Measurements from ENCODE around the gene OR2W1.

Gene OR2W1, protein sequence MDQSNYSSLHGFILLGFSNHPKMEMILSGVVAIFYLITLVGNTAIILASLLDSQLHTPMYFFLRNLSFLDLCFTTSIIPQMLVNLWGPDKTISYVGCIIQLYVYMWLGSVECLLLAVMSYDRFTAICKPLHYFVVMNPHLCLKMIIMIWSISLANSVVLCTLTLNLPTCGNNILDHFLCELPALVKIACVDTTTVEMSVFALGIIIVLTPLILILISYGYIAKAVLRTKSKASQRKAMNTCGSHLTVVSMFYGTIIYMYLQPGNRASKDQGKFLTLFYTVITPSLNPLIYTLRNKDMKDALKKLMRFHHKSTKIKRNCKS

DNA sequence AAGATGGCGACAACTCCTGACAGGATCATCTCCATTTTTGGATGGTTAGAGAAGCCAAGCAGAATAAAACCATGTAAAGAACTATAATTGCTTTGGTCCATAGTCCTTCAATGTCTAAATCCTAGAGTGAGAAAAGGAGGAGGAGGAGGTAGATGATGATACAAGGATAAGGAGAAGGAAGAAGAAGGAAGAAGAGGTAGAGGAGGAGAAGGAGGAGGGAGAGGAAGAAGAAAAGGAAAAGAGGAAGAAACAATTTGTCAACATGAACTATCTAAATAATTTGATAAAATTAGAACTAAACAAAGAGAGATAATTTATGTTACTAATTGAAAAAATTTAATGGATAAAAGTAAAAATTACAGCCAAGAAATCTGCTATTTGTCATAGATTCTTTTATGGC is at the start of gene OR2W1:
Gene OR2W1, minus strand, starts transcription at position 101 of the 400 bp plus-strand sequence. Its CDS starts 0 bp downstream, at position 101.
- TF ChIP-seq, protein P1, sequence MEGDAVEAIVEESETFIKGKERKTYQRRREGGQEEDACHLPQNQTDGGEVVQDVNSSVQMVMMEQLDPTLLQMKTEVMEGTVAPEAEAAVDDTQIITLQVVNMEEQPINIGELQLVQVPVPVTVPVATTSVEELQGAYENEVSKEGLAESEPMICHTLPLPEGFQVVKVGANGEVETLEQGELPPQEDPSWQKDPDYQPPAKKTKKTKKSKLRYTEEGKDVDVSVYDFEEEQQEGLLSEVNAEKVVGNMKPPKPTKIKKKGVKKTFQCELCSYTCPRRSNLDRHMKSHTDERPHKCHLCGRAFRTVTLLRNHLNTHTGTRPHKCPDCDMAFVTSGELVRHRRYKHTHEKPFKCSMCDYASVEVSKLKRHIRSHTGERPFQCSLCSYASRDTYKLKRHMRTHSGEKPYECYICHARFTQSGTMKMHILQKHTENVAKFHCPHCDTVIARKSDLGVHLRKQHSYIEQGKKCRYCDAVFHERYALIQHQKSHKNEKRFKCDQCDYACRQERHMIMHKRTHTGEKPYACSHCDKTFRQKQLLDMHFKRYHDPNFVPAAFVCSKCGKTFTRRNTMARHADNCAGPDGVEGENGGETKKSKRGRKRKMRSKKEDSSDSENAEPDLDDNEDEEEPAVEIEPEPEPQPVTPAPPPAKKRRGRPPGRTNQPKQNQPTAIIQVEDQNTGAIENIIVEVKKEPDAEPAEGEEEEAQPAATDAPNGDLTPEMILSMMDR (conservative IDR thresholded peaks at IDR 0.05; ENCODE audit: low read depth) = no peak
- no peak for DNase-seq (ENCODE audit: low spot score)
- ChIA-PET POLR2A (ENCODE audit: low non-redundant PET) (no interaction called here), CTCF (no interaction called here)
- H3K27ac ChIP-seq = no peak within 1 kb of the TSS

DNA sequence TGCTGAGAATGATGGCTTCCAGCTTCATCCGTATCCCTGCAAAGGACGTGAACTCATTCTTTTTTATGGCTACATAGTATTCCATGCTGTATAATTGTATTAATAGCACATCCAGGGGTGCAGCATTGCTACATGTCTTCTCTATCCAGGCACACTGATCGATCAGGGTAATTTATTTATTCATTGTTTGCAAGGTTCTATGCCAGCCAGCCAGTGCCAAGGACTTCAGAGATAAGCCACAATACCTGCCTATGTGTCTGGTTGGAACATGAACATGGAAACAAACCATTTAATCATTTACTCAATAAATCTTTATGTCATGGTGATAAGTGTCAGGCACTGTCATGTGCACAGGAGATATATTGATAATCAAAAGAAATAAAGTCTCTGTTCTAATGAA is 48.0 kb upstream of the OR2W1 start:
- DNase-seq (ENCODE audit: low spot score) = no peak
- TF ChIP-seq, protein P1 (conservative IDR thresholded peaks at IDR 0.05; ENCODE audit: low read depth) = no peak
- CTCF ChIA-PET = no interaction called here
- POLR2A ChIA-PET (ENCODE audit: low non-redundant PET) = no interaction called here
- no peak overlapping the region for H3K27ac ChIP-seq

DNA sequence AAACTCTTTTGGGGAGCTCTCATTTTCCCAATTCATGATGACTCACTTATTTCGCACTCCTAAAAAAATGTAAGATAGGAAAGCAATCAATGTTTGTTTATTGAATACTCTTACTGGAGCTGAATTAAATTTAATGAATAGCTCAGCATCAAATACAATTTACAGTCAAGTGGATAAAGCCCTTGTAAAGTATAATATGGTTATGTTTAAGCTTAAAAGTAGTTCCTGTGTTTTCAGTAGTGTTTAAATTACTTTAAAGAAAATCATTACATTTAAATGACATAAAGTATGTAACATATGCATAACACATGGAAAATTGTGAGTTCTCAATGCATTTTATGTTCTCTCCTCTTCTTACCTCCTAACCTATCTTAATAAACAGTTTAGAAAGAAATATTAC is 42.2 kb upstream of the OR2W1 start, which contains the start of gene OR2B3:
Gene OR2B3, minus strand, starts transcription at position 101 of the 400 bp plus-strand sequence. Its CDS starts 65 bp downstream, at position 36.
- POLR2A ChIA-PET (ENCODE audit: low non-redundant PET) = no interaction called here
- DNase-seq (ENCODE audit: low spot score) = no peak
- H3K27ac ChIP-seq = no peak within 1 kb of the TSS
- TF ChIP-seq, protein P1 (conservative IDR thresholded peaks at IDR 0.05; ENCODE audit: low read depth) = no peak
- CTCF ChIA-PET = no interaction called here

DNA sequence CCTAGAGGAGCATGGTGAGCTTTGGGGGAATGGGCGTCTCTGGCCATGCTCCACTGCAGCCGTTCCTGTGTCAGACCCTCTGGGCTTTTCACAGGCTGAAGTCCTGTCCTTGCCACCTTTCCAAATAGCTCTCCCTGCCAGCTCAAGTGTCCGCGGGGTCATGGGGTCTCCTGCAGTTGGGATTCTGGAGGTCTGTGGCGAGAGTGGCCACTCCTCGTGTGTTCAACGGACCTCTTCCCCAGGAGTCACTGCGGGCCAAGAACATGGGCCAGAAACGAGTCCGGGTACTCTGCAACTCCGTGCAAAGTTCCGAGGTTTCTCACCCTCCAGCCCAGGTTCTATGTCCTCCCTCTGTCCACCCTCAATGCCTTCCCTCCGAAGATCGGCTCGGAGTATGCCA is 37.5 kb upstream of the OR2W1 start:
- POLR2A ChIA-PET (ENCODE audit: low non-redundant PET) = no interaction called here
- no peak for DNase-seq (ENCODE audit: low spot score)
- H3K27ac ChIP-seq = no peak overlapping the region
- TF ChIP-seq, protein P1 (conservative IDR thresholded peaks at IDR 0.05; ENCODE audit: low read depth) = no peak
- CTCF ChIA-PET = no interaction called here

DNA sequence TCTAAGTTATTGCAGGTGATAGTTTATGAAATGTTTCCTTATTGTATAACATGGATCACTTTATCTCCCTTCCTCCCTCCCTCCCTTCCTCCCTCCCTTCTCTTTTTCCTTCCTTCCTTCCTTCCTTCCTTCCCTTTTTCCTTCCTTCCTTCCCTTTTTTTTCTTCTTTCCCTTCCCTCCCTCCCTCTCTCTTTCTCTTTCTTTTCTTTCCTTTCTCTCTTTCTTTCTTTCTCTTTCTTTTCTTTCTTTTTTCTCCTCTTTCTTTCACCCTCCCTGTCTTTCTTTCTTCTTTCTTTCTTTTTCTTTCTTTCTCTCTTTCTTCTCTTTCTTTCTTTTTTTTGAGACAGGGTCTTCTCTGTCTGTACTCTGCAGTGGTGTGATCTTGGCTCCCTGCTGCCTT is 36.3 kb upstream of the OR2W1 start:
- H3K27ac ChIP-seq = no peak overlapping the region
- TF ChIP-seq, protein P1 (conservative IDR thresholded peaks at IDR 0.05; ENCODE audit: low read depth) = no peak
- ChIA-PET CTCF (no interaction called here), POLR2A (ENCODE audit: low non-redundant PET) (no interaction called here)
- no peak for DNase-seq (ENCODE audit: low spot score)

DNA sequence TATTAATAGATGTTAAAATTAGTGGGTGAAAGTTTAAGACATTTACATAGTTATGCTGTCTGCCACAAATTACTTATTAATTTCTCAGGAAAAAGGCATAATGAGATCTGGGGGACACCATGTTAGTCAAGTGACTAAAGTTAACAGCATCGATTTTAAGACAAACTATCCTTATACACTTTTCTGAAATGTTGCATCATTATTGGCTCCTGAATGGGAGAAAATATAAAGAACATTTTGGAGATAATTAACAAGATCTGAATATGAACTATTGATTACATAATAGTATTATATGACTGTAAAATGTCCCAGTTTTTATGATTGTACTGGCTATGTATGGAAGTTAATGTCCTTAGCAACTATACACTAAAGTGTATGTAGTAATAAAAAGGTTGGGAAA is 34.2 kb upstream of the OR2W1 start:
- ChIA-PET POLR2A (ENCODE audit: low non-redundant PET) (no interaction called here), CTCF (no interaction called here)
- DNase-seq (ENCODE audit: low spot score) = no peak
- TF ChIP-seq, protein P1 (conservative IDR thresholded peaks at IDR 0.05; ENCODE audit: low read depth) = no peak
- no peak overlapping the region for H3K27ac ChIP-seq

Measured in RWPE1 (cell line).